GM19193 (cell line): ENCODE measurements around the gene AP4E1.

Experiments
- POLR2A ChIP-seq: IDR thresholded peaks from 4 replicates; pipeline ENCODE4 v1.6.1; 2011; ENCODE audit not compliant: insufficient read depth, insufficient read length; ENCODE audit errors: extremely low read depth

Gene AP4E1

DNA sequence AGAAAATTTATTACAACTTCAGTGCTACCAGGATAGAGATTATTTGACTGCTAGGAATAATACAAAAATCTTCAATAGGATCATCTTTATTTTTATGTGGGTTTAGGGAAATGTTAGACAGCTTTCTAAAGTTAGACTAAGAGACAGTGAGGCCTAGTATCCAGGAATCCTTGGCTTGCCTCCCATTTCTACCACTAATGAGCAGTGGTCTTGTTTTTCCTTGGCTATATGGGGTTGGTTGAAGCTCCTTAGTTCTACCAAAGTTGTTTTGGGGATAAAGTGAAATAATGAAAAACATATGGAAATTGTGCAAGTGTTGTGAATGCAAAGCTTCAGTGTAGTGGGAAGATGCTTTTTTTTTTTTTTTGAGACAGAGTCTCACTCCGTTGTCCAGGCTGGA, 16.8 kb downstream of the AP4E1 start:
- no peak for TF ChIP-seq POLR2A

GRCh38 chr15:50929062-50929461, 20.6 kb downstream of the AP4E1 start:
- TF ChIP-seq POLR2A: no peak

DNA sequence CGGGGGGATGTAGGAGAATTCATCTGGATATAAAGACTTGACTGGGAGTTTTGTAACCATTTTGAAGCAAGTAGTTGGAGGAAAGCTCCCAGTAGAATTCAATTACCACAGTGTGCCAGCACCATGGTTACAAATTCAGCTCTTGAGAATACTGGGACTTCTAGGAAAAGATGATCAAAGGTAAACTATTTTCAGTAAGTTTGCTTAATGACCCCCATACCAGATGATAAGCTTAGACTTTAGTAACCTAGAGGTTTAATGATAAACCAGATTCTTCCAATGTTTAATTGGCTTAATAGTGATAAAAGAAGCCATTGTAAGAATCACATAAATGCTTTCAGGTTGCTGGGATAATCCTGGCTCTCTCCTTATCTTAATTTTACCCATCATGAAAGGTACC, 22.3 kb downstream of the AP4E1 start:
- no peak for TF ChIP-seq POLR2A

DNA sequence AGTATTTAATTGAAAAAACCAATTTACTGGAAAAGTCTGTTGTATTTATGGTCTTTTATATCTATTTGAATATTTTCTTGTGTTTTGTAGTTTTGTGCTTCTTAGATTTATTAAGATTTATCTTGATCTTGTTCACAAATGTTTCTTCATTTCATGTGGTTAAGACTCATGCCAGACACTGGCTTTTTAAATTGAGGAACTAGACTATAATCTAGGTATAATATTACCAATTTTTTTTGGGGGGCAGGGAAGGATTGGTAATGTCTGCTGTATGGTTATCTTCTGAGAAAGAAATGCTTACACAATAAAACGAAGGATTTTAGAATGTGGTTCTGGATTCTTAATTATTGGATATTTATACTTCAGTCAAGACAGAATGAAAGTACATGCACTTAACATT, 24.9 kb downstream of the AP4E1 start:
- no peak for TF ChIP-seq POLR2A

DNA sequence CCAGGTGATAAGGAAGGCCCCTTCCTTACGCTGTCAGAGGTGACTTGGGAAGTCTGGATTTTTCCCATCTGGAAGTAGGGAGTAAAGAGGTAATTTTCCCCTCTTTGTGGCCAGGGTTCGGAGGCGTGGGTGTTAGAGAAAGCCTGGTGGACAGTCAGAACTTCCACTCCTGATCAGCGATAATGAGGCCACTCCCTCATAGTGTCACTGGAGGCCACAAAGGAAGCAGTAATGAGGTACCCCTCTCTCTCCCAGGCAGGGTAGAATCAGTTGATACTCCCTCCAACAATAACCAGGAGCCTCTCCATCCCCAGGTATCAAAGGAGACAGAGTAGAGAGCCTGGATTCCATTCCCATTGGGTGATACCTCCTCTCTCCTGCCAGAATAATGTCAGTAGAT, 30.0 kb downstream of the AP4E1 start:
- TF ChIP-seq POLR2A: no peak

- no peak for TF ChIP-seq POLR2A
Measured at GRCh38 chr15:50939911-50940310, 31.4 kb downstream of the AP4E1 start.

DNA sequence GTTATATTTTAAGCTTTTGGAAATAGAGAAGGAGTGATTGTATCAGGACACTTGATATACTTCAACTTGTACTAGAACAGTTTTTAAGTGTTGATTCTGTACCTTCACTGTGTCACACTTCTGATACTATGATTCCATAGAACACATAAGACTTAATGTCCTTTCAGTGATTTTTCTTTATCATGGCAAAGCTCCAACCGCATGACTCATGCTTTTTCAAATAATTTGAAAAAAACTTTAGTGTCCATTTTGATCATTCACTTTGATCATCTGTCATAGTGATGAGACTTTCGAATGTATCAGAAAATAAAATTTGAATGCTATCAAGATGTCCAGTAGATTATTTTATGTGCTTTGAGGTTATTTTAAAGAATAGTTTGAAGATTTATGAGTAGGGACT, 32.0 kb downstream of the AP4E1 start:
- no peak for TF ChIP-seq POLR2A

DNA sequence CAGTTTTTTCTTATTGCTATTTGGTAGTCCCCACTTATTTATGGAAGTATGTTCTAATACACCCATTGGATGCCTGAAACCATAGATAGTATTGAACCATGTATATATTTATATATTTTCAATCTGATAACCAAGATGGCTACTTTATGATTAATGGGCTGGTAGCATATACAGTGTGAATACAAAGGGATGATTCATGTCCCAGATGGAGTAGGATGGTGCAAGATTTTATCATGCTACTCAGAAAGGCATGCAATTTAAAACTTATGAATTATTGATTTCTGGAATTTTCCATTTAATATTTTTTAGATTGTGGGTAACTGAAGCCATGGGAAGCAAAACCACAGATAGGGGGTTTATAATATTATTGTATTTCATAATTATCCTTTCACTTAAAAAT, 35.2 kb downstream of the AP4E1 start:
- no peak for TF ChIP-seq POLR2A

- TF ChIP-seq POLR2A: no peak
Measured at GRCh38 chr15:50944672-50945071, 36.2 kb downstream of the AP4E1 start.

DNA sequence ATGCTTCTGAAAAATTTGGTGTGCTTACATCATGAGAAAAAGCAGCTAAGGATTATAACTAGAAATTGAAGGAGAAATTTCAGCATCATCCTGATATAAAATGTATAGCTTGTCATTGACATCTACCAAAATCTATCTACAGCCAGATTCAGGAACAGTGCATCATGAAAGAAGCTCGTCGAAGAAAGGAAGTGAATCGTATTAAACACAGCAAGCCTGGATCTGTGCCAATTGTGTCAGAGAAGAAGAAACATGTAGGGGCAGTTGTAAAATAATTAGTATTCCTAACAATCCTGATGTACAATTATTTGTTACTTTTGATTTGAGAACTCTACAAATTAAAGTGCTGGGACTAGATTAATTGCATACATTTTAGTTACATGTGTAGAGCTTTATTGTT, 37.2 kb downstream of the AP4E1 start:
- no peak for TF ChIP-seq POLR2A

DNA sequence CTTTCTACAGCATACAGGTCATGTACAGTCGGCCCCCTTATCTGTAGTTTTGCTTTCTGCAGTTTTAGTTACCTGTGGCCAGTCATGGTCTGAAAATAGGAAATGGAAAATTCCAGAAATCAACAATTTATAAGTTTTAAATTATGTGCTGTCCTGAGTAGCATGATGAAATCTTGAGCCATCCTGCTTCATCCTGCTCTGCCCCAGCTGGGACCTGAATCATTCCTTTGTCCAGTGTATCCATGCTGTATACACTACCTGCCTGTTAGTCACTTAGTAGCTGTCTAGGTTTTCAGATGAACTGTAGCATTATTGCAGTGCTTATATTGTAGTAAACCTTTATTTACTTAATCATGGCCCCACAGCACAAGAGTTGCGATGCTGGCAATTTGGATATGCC, 44.8 kb downstream of the AP4E1 start:
- no peak for TF ChIP-seq POLR2A

GRCh38 chr15:50959717-50960116, 51.2 kb downstream of the AP4E1 start:
- TF ChIP-seq POLR2A: no peak

DNA sequence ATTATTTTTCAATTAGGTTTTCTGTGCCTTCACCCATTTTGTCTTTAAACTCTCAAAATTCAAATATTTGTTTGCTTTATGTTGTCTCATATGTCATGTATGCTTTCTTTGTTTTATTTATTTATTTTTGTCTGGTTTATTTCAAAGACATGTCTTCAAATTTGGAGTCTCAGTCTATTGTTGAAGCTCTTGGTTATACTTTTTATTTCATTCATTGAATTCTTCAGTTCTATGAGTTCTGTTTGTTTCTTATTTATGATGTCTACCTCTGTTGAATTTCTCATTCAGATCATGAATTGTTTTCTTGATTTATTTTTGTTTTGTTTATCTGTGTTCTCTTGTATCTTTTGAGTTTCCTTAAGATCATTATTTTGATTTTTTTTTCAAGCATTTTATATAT, 55.6 kb downstream of the AP4E1 start:
- TF ChIP-seq POLR2A: no peak

GRCh38 chr15:50968353-50968752, 59.9 kb downstream of the AP4E1 start:
- TF ChIP-seq POLR2A: no peak

DNA sequence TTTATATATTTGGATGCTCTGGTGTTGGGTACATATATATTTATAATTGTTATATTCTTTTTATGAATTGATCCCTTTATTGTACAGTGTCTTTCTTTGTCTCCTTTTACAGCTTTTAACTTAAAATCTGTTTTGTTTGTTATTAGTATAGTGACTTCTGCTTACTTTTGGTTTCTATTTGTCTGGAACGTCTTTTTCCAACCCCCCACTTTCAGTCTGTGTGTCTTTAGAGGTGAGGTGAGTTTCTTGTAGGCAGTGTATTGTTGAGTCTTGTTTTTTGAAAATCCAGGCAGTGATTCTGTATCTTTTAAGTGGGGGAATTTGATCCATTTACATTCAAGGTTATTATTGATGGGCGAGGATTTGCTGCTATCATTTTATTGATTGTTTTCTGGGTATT, 62.0 kb downstream of the AP4E1 start:
- no peak for TF ChIP-seq POLR2A

DNA sequence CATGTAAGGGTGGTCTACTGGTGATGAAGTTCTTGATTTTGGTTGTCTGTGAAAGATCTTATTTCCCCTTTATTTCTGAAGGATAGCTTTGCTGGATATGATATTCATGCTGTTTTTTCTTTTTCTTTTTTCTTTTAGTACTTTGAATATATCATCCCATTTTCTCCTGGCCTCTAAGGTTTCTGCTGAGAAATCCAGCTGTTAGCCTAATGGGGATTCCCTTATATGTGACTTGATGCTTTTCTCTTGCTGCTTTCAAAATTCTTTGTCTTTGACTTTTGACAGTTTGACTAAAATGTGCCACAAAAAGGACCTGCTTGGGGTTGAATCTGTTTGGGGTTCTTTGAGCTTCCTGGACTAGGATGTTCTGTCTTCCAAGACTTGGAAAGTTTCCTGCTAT, 62.6 kb downstream of the AP4E1 start:
- no peak for TF ChIP-seq POLR2A

GRCh38 chr15:50971542-50971941, 63.1 kb downstream of the AP4E1 start:
- no peak for TF ChIP-seq POLR2A

DNA sequence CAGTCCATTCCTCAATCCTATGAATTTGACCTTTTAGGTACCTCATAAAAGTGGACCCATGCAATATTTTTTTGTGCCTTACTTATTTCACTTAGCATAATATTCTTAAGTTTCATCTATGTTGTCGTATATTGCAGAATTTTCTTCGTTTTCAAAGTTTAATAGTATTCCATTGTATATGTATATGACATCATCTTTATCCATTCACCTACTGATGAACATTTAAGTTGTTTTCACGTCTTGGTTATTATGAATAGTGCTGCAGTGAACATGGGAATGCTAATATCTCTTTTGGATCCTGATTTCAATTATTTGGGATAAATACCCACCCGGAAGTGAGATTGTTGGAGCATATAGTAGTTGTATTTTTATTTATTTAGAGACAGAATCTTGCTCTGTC, 65.1 kb downstream of the AP4E1 start:
- TF ChIP-seq POLR2A: no peak
